Panc1 (cell line): Measurements from ENCODE around the gene MEF2D.

Experiments used
- TCF7L2 ChIP-seq: IDR thresholded peaks from 2 replicates; pipeline ENCODE4 v1.6.1; 2011; ENCODE audit warnings: mild to moderate bottlenecking, low read depth, low read length, inconsistent platforms
- TF ChIP-seq, protein P1 (sequence below): fragments of 450-650 bp; IDR thresholded peaks from 2 replicates; pipeline ENCODE4 v1.5.1; 2017; ENCODE audit warnings: mild to moderate bottlenecking

DNA sequence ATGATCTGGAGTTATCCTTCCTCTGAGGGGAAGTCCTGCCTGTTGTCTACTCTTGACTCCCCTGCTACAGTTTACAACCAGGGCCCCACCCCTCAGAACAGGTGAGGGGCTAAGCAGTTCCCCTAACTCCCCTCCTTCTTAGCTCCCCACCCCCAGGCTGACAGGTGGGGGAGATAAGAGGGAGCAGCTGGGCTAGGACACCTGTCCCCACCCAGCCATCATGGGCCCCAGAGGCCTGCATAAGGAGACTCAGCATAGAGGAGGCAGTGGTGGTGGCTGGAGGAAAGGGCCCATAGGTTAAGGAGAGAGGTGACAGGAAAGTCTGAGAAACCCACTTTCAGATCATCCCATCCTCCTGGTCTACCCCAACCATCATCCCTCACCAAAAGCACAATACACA, 6.8 kb downstream of the MEF2D start:
- TF ChIP-seq, protein P1, sequence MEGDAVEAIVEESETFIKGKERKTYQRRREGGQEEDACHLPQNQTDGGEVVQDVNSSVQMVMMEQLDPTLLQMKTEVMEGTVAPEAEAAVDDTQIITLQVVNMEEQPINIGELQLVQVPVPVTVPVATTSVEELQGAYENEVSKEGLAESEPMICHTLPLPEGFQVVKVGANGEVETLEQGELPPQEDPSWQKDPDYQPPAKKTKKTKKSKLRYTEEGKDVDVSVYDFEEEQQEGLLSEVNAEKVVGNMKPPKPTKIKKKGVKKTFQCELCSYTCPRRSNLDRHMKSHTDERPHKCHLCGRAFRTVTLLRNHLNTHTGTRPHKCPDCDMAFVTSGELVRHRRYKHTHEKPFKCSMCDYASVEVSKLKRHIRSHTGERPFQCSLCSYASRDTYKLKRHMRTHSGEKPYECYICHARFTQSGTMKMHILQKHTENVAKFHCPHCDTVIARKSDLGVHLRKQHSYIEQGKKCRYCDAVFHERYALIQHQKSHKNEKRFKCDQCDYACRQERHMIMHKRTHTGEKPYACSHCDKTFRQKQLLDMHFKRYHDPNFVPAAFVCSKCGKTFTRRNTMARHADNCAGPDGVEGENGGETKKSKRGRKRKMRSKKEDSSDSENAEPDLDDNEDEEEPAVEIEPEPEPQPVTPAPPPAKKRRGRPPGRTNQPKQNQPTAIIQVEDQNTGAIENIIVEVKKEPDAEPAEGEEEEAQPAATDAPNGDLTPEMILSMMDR = no peak
- TF ChIP-seq TCF7L2 = no peak
